MM.1S (cell line): ENCODE data around the gene AHCYL2.

Source experiments
- DNase-seq: peaks from one replicate; pipeline ENCODE4 v3.0.0-alpha.2; 2015
- H2AFZ ChIP-seq: fragments of 300-600 bp; sonication (generic); 2 replicates; pipeline ENCODE4 v1.6.0; 2016; ENCODE audit warnings: antibody characterized with exemption, low read length
- H3F3A ChIP-seq: fragments of 300-600 bp; sonication (generic); 2 replicates; pipeline ENCODE4 v1.6.1; 2016; ENCODE audit warnings: mild to moderate bottlenecking, antibody characterized with exemption, low read length, moderate library complexity, mixed read lengths; ENCODE audit not compliant: insufficient read depth
- H3K27ac ChIP-seq: fragments of 300-600 bp; sonication (generic); 2 replicates; pipeline ENCODE4 v1.5.1; 2016; ENCODE audit warnings: mild to moderate bottlenecking, low read length
- H3K27me3 ChIP-seq: fragments of 300-600 bp; sonication (generic); replicated peaks from 2 replicates; pipeline ENCODE4 v1.6.0; 2016; ENCODE audit warnings: low read length; ENCODE audit not compliant: insufficient read depth
- H3K36me3 ChIP-seq: fragments of 300-600 bp; sonication (generic); replicated peaks from 2 replicates; pipeline ENCODE4 v1.6.1; 2016; ENCODE audit warnings: mild to moderate bottlenecking, low read length, mixed read lengths; ENCODE audit not compliant: insufficient read depth
- H3K4me1 ChIP-seq: fragments of 300-600 bp; sonication (generic); 2 replicates; pipeline ENCODE4 v1.6.1; 2016; ENCODE audit warnings: low read length, mixed read lengths
- H3K4me2 ChIP-seq: fragments of 300-600 bp; sonication (generic); 2 replicates; pipeline ENCODE4 v1.6.0; 2016; ENCODE audit warnings: low read depth, low read length
- H3K4me3 ChIP-seq: fragments of 300-600 bp; sonication (generic); 2 replicates; pipeline ENCODE4 v1.5.1; 2016; ENCODE audit warnings: low read length, mixed read lengths
- H3K79me2 ChIP-seq: fragments of 300-600 bp; sonication (generic); 2 replicates; pipeline ENCODE4 v1.6.1; 2016; ENCODE audit warnings: mixed run types, low read length, mixed read lengths
- H3K9ac ChIP-seq: fragments of 300-600 bp; sonication (generic); 2 replicates; pipeline ENCODE4 v1.6.1; 2016; ENCODE audit warnings: low read length, mixed read lengths
- H3K9me2 ChIP-seq: fragments of 300-600 bp; sonication (generic); replicated peaks from 2 replicates; pipeline ENCODE4 v1.6.1; 2016; ENCODE audit warnings: mild to moderate bottlenecking, low read length, mixed read lengths; ENCODE audit not compliant: insufficient read depth
- H3K9me3 ChIP-seq: fragments of 300-600 bp; sonication (generic); replicated peaks from 2 replicates; pipeline ENCODE4 v1.6.1; 2016; ENCODE audit warnings: mild to moderate bottlenecking, low read length, mixed read lengths; ENCODE audit not compliant: insufficient read depth
- H4K20me1 ChIP-seq: fragments of 300-600 bp; sonication (generic); 2 replicates; pipeline ENCODE4 v1.6.1; 2016; ENCODE audit warnings: mild to moderate bottlenecking, low read length, moderate library complexity, mixed read lengths; ENCODE audit not compliant: insufficient read depth
- CTCF ChIP-seq: fragments of 300-600 bp; sonication (generic); IDR thresholded peaks from 2 replicates; pipeline ENCODE4 v1.5.1; 2016; ENCODE audit warnings: antibody characterized with exemption, low read length, mixed read lengths
- EZH2 ChIP-seq: fragments of 300-600 bp; sonication (generic); optimal IDR thresholded peaks from 2 replicates; pipeline ENCODE3; 2017; ENCODE audit warnings: low read depth, mild to moderate bottlenecking, antibody characterized with exemption, low read length, mixed read lengths
- EZH2phosphoT487 ChIP-seq: fragments of 300-600 bp; sonication (generic); IDR thresholded peaks from 2 replicates; pipeline ENCODE4 v1.6.1; 2018; ENCODE audit warnings: antibody characterized with exemption, low read length

The AHCYL2 gene

GRCh38 chr7:129283936-129284335 is 59.1 kb downstream of the AHCYL2 start:
- Histone ChIP-seq H2AFZ (no peak overlapping the region), H3K9me3 (no peaks in the 10 kb centered on the region), H3K4me3 (no peak overlapping the region), H4K20me1 (no peaks in the 10 kb centered on the region), H3K9me2 (no peaks in the 10 kb centered on the region), H3F3A (no peaks in the 10 kb centered on the region), H3K9ac (no peak overlapping the region), H3K4me1 (peaks cover 3% of the 10 kb centered on the region; the same call in 1 of the 2 replicates), H3K27me3 (no peaks in the 10 kb centered on the region), H3K27ac (no peak overlapping the region), H3K36me3 (no peaks in the 10 kb centered on the region), H3K79me2 (no peaks in the 10 kb centered on the region), H3K4me2 (no peak overlapping the region)
- TF ChIP-seq EZH2phosphoT487 (no peak), EZH2 (no peak), CTCF (no peak)
- no peak for DNase-seq

- no peak overlapping the region for H3K27ac ChIP-seq
- H3K9ac ChIP-seq = no peak overlapping the region
- H3K79me2 ChIP-seq = no peaks in the 10 kb centered on the region
- peaks cover 3% of the 10 kb centered on the region; the same call in 1 of the 2 replicates for H3K4me1 ChIP-seq
- H3K9me2 ChIP-seq = no peaks in the 10 kb centered on the region
- H3K4me2 ChIP-seq = no peak overlapping the region
- H2AFZ ChIP-seq = no peak overlapping the region
- no peaks in the 10 kb centered on the region for H3K36me3 ChIP-seq
- no peak overlapping the region for H3K4me3 ChIP-seq
- no peaks in the 10 kb centered on the region for H3K9me3 ChIP-seq
- H4K20me1 ChIP-seq = no peaks in the 10 kb centered on the region
- DNase-seq = no peak
- H3F3A ChIP-seq = no peaks in the 10 kb centered on the region
- TF ChIP-seq EZH2 (no peak), CTCF (no peak), EZH2phosphoT487 (no peak)
- no peaks in the 10 kb centered on the region for H3K27me3 ChIP-seq
Observed at GRCh38 chr7:129285111-129285510, 60.3 kb downstream of the AHCYL2 start.

GRCh38 chr7:129292861-129293260 is 68.0 kb downstream of the AHCYL2 start:
- Histone ChIP-seq H3K9ac (no peak overlapping the region), H3K4me2 (no peak overlapping the region), H3K4me3 (no peak overlapping the region), H3K9me2 (no peaks in the 10 kb centered on the region), H2AFZ (no peak overlapping the region), H3K4me1 (no peaks in the 10 kb centered on the region), H3F3A (no peaks in the 10 kb centered on the region), H4K20me1 (no peaks in the 10 kb centered on the region), H3K36me3 (no peaks in the 10 kb centered on the region), H3K27ac (no peak overlapping the region), H3K9me3 (no peaks in the 10 kb centered on the region), H3K27me3 (no peaks in the 10 kb centered on the region), H3K79me2 (no peaks in the 10 kb centered on the region)
- TF ChIP-seq EZH2phosphoT487 = no peak
- TF ChIP-seq CTCF = no peak
- TF ChIP-seq EZH2 = no peak
- no peak for DNase-seq
